SJSA1 (cell line): ENCODE results near the gene NFE2. TPM values are rescaled to one million over a fixed set of nuclear protein-coding genes. Genes with fewer than 3 reads are reported as not detected.

Source experiments
- DNase-seq, 2 experiments: peaks; one replicate each; pipeline ENCODE4 v3.0.0-alpha.2; 2015 to 2020; ENCODE audit warnings: low spot score in 2 of 2, low read depth in 1 of 2
- H3K27ac ChIP-seq: fragments of 250-450 bp; sonication (Bioruptor Pico); 2 replicates; pipeline ENCODE4 v1.5.1; 2020; ENCODE audit warnings: mild to moderate bottlenecking, moderate library complexity
- H3K27me3 ChIP-seq: fragments of 250-450 bp; sonication (Bioruptor Pico); replicated peaks from 2 replicates; pipeline ENCODE4 v1.5.1; 2020; ENCODE audit warnings: mild to moderate bottlenecking, moderate library complexity
- H3K36me3 ChIP-seq: fragments of 250-450 bp; sonication (Bioruptor Pico); 2 replicates; pipeline ENCODE4 v1.5.1; 2020; ENCODE audit warnings: mild to moderate bottlenecking
- H3K4me1 ChIP-seq: fragments of 250-450 bp; sonication (Bioruptor Pico); replicated peaks from 2 replicates; pipeline ENCODE4 v1.6.1; 2021; ENCODE audit warnings: mild to moderate bottlenecking
- H3K4me3 ChIP-seq: fragments of 250-450 bp; sonication (Bioruptor Pico); 2 replicates; pipeline ENCODE4 v1.5.1; 2020; ENCODE audit warnings: mild to moderate bottlenecking
- H3K9me3 ChIP-seq: fragments of 250-450 bp; sonication (Bioruptor Pico); replicated peaks from 2 replicates; pipeline ENCODE4 v1.5.1; 2020; ENCODE audit warnings: mild to moderate bottlenecking
- total RNA-seq: library from RNA; depleted of rRNA; stranded (reverse); fragments of >200 nt; shearing (Covaris generic); gene quantifications from 2 replicates; pipeline ENCODE4 v1.2.3, GENCODE V29; 2014; rRNA removed

Gene NFE2
- total RNA-seq, 1 experiment from 2014 or later = not detected

DNA sequence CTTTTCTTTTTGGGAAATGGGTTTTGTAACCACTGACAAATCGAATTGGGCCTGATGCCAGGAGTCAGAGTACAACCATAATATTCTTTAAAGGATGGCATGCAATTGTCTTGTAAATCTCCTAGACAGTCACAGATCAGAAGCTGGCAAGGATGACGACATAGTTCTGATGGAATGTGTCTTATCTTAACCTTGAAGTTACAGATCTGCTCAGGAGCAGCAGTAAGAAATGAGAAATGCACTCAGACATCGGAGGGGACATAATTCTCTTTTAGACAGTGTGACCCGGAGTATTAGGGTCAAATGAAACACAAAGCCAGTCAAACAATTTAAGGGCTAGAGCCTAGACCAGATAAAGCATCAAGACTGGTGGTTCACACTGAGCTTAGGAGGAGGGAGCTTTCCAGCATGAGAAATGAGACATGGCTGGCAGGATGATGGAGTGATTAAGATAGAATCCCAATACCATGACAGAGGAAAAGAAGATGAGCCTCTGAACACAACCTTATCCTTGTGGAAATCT lies 38.4 kb downstream of the NFE2 start:
- H3K27ac ChIP-seq = peak overlapping the region; percentile 13; the same call in 1 of the 2 replicates
- H3K36me3 ChIP-seq = peaks cover 25% of the 10 kb centered on the region
- H3K4me3 ChIP-seq = no peak overlapping the region
- DNase-seq = peak in 1 of 2 experiments; percentile 42
- no peaks in the 10 kb centered on the region for H3K27me3 ChIP-seq
- no peaks in the 10 kb centered on the region for H3K9me3 ChIP-seq
- H3K4me1 ChIP-seq = peaks cover 47% of the 10 kb centered on the region

GRCh38 chr12:54261815-54262402 lies 38.9 kb downstream of the NFE2 start:
- peaks cover 31% of the 10 kb centered on the region for H3K36me3 ChIP-seq
- no peaks in the 10 kb centered on the region for H3K27me3 ChIP-seq
- H3K9me3 ChIP-seq = no peaks in the 10 kb centered on the region
- peak overlapping the region; percentile 13; the same call in 1 of the 2 replicates for H3K27ac ChIP-seq
- H3K4me3 ChIP-seq = no peak overlapping the region
- peaks cover 47% of the 10 kb centered on the region for H3K4me1 ChIP-seq
- DNase-seq = no peak

- Histone ChIP-seq H3K27ac (peak overlapping the region; percentile 92), H3K27me3 (no peaks in the 10 kb centered on the region), H3K36me3 (peaks cover 48% of the 10 kb centered on the region), H3K9me3 (no peaks in the 10 kb centered on the region), H3K4me3 (peak overlapping the region; percentile 23), H3K4me1 (peaks cover 47% of the 10 kb centered on the region)
- peak; percentile 89 to 91 for DNase-seq
These were observed 41.4 kb downstream of the NFE2 start for GRCh38 chr12:54259194-54260011.

DNA sequence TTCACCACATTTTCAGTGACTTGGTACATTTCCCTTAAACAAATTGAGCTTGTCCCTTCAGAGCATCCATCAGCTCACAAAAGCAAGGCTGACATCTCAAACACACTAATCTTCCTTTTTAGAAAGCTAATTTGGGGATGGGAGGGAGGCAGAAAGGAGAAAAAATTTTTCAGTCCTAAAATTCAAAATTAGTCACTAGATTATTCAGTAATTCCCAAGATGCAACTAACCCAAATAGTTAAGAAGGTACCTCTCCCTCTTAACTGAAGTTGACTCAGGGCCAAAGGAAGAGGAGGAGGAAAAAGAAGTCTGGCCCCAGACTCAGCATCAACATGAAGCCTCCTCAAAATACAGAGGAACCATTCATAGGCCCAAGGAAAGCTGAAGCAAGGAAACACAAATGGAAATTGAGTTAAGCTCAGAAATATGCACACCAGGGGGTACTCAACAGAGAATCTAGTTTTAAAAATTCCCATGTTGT lies 42.6 kb downstream of the NFE2 start:
- peaks cover 47% of the 10 kb centered on the region for H3K4me1 ChIP-seq
- no peaks in the 10 kb centered on the region for H3K27me3 ChIP-seq
- no peak overlapping the region for H3K4me3 ChIP-seq

GRCh38 chr12:54257332-54257731 lies 43.5 kb downstream of the NFE2 start:
- Histone ChIP-seq H3K4me1 (peaks cover 40% of the 10 kb centered on the region), H3K27ac (peak overlapping the region; percentile 92; the same call in 1 of the 2 replicates), H3K4me3 (no peak overlapping the region), H3K27me3 (no peaks in the 10 kb centered on the region), H3K9me3 (no peaks in the 10 kb centered on the region), H3K36me3 (peaks cover 58% of the 10 kb centered on the region)
- no peak for DNase-seq

More for the DNA sequence above, 42.6 kb downstream of the NFE2 start:
- no peak for DNase-seq
- Histone ChIP-seq H3K27ac (peak overlapping the region; percentile 92), H3K36me3 (peaks cover 53% of the 10 kb centered on the region), H3K9me3 (no peaks in the 10 kb centered on the region)

DNA sequence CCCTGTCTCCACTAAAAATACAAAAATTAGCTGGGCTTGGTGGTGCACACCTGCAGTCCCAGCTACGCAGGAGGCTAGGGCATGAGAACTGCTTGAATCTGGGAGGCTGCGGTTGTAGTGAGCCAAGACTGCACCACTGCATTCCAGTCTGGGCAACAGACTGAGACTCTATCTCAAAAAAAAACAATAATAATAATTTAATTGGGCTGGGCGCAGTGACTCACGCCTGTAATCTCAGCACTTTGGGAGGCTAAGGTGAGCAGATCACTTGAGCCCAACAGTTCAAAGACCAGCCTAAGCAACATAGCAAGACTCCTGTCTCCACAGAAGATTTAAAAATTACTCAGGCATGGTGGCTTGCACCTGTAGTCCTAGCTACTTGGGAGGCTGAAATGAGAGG lies 47.6 kb downstream of the NFE2 start:
- H3K27me3 ChIP-seq = no peaks in the 10 kb centered on the region
- no peak overlapping the region for H3K4me3 ChIP-seq
- peaks cover 84% of the 10 kb centered on the region for H3K36me3 ChIP-seq
- H3K9me3 ChIP-seq = no peaks in the 10 kb centered on the region
- DNase-seq = no peak
- peaks cover 5% of the 10 kb centered on the region for H3K4me1 ChIP-seq
- no peak overlapping the region for H3K27ac ChIP-seq

GRCh38 chr12:54251667-54252284 lies 49.0 kb downstream of the NFE2 start:
- peak in 1 of 2 experiments; percentile 32 for DNase-seq
- Histone ChIP-seq H3K4me1 (no peaks in the 10 kb centered on the region), H3K27me3 (no peaks in the 10 kb centered on the region), H3K36me3 (peaks cover 88% of the 10 kb centered on the region), H3K9me3 (no peaks in the 10 kb centered on the region), H3K4me3 (no peak overlapping the region), H3K27ac (no peak overlapping the region)

DNA sequence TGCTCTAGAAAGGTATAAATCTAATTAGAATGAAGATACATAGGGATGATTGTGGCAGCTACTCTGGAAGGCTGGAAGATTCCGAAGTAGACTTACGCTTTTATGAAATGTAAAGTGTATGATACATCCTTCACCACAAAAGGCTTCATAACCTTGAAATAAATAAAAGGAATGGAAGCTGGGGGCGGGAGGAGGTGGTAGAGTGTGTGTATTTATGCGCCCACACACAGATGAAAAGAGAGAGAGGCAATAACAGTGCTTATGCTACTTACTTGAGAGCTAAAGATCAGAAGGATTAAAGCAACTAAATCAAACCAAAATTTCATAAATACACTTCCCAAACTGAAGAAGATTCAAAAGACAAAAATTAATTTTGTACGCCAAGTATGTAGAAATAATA lies 51.3 kb downstream of the NFE2 start:
- H3K36me3 ChIP-seq = peaks cover 86% of the 10 kb centered on the region

GRCh38 chr12:54246011-54246641 lies 54.7 kb downstream of the NFE2 start:
- Histone ChIP-seq H3K9me3 (no peaks in the 10 kb centered on the region), H3K4me3 (no peak overlapping the region), H3K4me1 (no peaks in the 10 kb centered on the region), H3K27ac (no peak overlapping the region), H3K36me3 (peaks cover 88% of the 10 kb centered on the region), H3K27me3 (no peaks in the 10 kb centered on the region)
- no peak for DNase-seq

More for the DNA sequence above, 51.3 kb downstream of the NFE2 start:
- Histone ChIP-seq H3K4me3 (no peak overlapping the region), H3K4me1 (no peaks in the 10 kb centered on the region), H3K27ac (no peak overlapping the region), H3K27me3 (no peaks in the 10 kb centered on the region), H3K9me3 (no peaks in the 10 kb centered on the region)
- DNase-seq = no peak

Other genes with a start within 250 kb of the NFE2 start
- gene HOXC4, start 247.2 kb downstream of the NFE2 start, total RNA-seq = 1.4 and 2.2 TPM in 2 replicates
- 35.9 and 50.6 TPM in 2 replicates for gene SMUG1, start 112.0 kb downstream of the NFE2 start, total RNA-seq
- gene CBX5, start 20.9 kb downstream of the NFE2 start, total RNA-seq = 42.6 and 71.6 TPM in 2 replicates
- 382 and 453 TPM in 2 replicates for gene HNRNPA1, start 20.3 kb downstream of the NFE2 start, total RNA-seq
- gene COPZ1, start 24.1 kb upstream of the NFE2 start, total RNA-seq = 106 and 191 TPM in 2 replicates
- gene GPR84, start 63.5 kb upstream of the NFE2 start, total RNA-seq = not detected in 2 replicates
- gene ZNF385A, start 83.7 kb upstream of the NFE2 start, total RNA-seq = 0.31 and 0.42 TPM in 2 replicates
- 78.9 and 99.4 TPM in 2 replicates for gene ITGA5, start 118.3 kb upstream of the NFE2 start, total RNA-seq
- gene GTSF1, start 172.6 kb upstream of the NFE2 start, total RNA-seq = not detected in 2 replicates
- gene NCKAP1L, start 196.7 kb upstream of the NFE2 start, total RNA-seq = not detected in 2 replicates
- gene PDE1B, start 248.6 kb upstream of the NFE2 start, total RNA-seq = not detected in 2 replicates